Pons (tissue), 1 donor: Measurements from ENCODE around the gene GALR3.

ENCODE experiments used
- DNase-seq: peaks from one replicate; pipeline ENCODE4 v3.0.0-alpha.2; 2016; ENCODE audit warnings: low spot score

The GALR3 gene

DNA sequence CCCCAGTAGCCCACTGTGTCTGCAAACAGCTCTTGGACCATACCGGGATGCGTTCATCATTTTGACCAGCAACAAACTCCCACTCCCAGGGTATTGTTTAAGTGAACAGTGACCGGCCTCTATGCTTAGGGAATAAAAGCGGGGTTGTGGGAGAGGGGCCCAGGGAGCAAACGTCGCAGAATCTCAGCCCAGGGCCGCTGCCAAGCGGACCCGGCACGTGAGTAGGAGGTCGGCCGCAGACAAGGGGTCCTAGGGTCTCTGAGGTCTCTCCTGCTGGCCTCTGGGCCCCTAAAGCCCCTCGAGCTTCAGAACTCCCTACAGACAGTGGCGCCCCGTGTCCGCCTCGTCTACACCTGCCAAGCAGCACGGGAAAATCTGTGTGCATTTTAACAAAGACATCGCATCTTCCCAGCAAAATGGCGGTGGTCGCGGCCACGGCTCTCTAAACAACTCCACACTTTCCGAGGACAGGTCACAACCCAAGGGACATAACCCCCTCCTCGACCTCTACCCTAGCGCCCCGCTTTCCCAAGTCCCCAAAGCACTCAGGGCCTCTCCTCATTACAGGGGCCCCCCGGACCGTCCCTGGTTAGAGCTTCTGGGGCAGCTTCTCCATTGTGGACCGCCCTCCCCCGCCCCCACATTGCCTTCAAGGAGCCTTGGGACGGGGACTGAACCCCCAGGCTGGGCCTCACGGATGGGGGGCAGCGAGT is 19.4 kb upstream of the GALR3 start:
- no peak for DNase-seq

DNA sequence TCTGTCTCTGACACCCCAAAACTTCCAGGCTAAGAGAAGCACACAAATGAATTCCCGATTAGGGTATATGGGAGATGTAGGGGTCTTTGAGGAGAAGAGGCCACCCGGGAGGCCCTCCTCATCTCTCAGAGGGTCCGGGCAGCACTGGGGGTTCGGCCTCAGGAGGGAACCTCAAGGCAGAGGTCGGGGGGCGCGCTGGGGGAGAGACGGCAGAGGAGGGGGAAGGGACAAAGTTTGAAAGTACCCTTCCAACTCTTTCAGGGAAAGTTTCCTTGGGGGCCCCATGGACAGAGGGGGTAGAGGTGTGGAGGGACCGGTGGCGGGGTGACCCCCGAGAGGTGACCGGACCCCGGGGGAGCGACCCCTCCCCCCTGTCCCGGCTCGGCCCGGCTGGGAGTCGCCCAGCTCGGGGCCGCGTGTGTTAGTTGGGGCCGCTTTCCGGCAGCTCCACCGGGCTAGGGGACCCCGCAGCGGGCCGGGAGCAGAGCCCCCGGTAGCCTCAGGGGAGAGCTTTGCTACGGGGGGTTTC is 18.8 kb upstream of the GALR3 start:
- no peak for DNase-seq

DNA sequence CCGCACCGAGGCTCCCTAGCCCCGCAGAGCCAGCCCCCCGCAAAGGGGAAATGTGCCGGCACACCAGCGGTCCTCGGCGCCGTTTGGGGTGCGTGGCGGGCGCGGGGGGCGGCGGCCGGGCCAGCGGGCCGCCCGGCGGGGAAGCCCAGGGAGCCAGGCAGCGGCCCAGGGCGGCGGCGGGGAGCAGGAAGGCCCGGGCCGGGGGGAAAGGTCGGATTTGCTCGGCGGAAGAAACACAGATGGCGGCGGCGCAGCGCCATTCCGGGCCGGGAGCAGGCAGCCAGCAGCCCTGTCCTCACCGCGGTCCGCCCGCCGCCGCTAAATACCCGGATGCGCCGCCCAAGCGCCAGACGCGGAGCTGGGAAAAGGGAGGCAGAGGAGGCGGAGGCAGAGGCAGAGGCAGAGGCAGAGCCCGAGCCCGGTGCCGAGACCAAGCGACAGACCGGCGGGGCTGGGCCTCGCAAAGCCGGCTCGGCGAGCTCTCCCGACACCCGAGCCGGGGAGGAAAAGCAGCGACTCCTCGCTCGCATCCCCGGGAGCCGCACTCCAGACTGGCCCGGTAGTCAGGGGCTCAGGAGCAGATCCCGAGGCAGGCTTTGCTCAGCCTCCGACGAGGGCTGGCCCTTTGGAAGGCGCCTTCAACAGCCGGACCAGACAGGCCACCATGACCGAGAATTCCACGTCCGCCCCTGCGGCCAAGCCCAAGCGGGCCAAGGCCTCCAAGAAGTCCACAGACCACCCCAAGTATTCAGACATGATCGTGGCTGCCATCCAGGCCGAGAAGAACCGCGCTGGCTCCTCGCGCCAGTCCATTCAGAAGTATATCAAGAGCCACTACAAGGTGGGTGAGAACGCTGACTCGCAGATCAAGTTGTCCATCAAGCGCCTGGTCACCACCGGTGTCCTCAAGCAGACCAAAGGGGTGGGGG is 18.0 kb upstream of the GALR3 start:
- peak; percentile 70 for DNase-seq

DNA sequence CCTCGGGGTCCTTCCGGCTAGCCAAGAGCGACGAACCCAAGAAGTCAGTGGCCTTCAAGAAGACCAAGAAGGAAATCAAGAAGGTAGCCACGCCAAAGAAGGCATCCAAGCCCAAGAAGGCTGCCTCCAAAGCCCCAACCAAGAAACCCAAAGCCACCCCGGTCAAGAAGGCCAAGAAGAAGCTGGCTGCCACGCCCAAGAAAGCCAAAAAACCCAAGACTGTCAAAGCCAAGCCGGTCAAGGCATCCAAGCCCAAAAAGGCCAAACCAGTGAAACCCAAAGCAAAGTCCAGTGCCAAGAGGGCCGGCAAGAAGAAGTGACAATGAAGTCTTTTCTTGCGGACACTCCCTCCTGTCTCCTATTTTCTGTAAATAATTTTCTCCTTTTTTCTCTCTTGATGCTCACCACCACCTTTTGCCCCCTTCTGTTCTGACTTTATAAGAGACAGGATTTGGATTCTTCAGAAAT is 17.3 kb upstream of the GALR3 start:
- DNase-seq: no peak

DNA sequence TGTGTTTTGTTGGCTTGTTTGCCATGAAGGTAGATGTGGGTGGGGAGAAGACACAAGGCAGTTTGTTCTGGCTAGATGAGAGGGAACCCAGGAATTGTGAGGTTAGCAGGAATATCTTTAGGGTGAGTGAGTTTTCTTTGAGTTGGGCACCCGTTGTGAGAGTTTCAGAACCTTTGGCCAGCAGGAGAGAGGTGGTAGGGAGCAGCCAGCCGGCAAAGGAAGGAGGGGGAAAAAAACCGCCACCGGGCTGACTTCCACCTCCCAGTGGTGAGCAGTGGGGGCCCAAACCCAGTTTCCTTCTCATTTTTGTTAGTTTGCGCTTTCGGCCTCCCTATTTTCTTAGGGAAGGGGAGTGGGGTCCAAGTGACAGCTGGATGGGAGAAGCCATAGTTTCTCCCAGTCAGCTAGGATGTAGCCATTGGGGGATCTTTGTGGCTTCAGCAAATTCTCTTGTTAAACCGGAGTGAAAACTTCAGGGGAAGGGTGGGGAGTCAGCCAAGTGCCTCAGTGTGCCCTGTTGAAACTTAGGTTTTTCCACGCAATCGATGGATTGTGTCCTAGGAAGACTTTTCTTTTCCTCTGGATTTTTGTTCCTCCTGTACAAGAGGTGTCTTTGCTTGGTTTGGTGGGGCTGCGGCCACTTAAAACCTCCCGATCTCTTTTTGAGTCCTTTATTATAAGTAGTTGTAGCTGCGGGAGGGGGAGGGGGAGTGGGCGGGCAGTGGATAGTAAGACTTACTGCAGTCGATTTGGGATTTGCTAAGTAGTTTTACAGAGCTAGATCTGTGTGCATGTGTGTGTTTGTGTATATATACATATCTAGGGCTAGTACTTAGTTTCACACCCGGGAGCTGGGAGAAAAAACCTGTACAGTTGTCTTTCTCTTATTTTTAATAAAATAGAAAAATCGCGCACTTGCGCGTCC is 16.5 kb upstream of the GALR3 start:
- DNase-seq: no peak

DNA sequence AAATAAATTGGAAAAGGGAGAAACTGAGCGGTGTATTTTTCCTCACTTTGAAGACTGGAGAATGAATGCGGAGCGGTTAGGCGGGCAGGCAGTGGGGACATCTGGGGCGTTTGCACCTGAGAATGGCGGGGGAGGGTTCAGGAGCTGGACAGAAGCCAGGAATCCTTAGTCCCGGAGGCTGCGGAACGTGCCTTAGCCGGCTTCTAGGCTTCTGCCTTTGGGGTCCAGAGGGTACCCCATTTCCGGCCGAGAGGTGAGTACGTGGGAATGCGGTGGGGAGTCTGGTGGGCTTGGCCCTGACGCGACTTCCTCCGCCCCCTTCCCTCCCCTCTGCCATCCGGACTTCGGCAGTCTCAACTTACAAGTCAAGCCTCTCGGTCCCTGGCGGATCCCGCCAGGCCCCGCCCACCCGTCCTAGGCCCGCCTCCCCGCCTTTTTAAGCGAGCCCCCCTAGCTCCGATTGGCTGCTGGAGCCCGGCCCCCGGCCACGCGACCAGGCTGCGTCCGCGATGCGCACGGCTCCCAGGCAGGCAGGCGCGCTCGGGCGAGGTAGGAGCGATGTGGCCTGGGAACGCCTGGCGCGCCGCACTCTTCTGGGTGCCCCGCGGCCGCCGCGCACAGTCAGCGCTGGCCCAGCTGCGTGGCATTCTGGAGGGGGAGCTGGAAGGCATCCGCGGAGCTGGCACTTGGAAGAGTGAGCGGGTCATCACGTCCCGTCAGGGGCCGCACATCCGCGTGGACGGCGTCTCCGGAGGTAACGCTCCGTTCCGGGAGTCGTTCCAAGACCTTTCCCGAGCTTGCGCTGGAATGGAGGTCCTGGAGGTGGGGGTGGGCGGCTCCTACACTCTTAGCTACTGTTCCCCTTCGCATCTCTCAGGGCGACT is 15.5 kb upstream of the GALR3 start, which contains the start of gene GCAT:
GCAT (plus strand) TSS at position 525 of the 884 bp plus-strand sequence; CDS start at position 559, 34 bp downstream.
- DNase-seq: peak; percentile 93

DNA sequence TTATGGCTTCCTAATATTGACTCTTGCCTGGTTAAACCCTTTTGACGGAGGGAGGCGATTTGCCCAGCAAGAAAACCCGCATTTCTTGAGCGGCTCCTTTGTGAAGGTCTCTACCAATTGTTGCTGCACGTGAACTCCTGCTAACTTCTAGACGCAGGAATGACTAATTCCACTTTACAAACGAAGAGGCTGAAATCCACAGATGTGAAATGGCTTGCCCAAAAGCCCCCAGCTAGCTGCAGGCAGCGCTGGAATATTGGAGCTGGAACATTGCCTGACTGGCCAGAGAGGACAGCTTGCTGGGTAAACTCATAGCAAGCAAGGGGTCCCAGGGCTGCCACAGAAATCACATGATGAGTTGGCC is 14.9 kb upstream of the GALR3 start:
- DNase-seq: no peak

DNA sequence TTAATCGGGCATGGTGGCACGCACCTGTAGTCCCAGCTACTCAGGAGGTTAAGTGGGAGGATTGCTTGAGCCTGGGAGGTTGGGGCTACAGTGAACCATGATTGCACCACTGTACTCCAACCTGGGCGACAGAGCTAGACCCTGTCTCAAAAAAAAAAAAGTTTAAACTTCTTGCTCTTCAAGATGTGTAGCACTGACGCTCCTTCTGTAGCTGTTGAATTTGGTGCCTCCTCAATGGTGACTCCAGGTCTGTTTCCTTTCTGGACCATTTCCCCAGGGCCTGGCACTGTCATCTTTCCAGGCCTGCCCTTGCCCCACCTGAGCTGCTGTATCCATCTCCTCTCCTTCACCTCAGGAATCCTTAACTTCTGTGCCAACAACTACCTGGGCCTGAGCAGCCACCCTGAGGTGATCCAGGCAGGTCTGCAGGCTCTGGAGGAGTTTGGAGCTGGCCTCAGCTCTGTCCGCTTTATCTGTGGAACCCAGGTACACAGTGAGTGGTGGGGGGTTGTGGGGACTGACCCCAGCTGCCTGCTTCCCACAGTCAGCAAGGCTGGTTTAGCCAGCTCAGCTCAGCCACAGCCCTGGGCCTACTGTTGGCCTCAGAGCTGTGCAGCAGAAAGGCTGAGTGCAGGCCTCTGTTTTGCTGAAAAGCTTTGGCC is 13.4 kb upstream of the GALR3 start:
- DNase-seq: no peak

DNA sequence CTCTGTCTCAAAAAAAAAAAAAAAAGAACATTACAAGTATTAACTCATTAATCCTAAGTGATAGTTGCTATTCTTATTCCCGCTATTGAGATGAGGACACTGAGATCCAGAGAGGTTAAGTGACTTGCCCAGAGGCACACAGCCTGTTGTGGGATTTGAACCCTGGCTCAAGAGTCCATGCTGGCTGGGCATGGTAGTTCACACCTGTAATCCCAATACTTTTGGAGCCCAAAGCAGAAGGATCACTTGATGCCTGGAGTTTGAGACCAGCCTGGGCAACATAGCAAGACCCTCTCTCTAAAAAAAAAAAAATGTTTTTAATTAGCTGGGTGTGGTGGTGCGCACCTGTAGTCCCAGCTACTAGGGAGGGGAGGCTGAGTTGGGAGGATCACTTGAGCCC is 11.3 kb upstream of the GALR3 start:
- DNase-seq: no peak

DNA sequence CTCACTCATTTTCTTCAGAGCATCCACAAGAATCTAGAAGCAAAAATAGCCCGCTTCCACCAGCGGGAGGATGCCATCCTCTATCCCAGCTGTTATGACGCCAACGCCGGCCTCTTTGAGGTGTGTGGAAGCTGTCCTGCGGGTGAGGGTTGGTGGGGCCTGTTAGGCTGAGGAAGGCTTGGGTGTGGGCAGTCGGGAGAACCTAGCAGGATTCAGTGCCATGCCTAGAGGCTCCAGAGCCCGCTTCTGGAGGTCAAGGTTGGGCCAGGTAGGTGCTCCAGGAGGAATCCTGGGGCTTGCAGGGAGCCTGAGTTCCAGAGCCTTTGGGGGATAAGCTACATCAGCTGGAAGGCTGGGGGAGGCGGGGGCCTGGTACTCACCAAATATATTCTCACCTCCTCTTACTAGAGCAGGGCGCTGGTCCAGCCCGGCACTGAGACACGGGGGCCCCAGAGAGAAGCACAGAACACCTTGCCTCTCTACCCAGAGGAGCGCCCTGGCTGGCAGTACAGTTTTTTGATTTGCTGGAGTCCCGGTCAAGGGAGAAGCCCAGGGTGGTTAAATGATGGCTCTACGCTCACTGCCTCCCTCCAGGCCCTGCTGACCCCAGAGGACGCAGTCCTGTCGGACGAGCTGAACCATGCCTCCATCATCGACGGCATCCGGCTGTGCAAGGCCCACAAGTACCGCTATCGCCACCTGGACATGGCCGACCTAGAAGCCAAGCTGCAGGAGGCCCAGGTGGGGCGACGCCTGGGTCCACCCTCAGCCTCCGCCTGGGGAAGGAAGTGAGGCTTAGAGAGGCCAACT is 10.1 kb upstream of the GALR3 start:
- DNase-seq: no peak

DNA sequence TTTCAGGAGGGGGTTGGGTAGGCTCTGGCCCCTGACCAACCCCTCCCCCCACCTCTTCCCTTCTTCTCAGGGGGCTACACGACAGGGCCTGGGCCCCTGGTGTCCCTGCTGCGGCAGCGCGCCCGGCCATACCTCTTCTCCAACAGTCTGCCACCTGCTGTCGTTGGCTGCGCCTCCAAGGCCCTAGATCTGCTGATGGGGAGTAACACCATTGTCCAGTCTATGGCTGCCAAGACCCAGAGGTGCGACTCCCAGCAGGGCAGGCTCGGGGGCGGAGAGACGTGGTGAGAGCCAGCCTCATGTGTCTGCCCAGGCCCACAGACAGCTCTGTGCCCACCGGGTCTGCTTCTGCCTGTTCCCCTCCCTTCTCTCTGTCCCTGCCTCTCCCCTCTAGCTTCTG is 7.6 kb upstream of the GALR3 start:
- no peak for DNase-seq

DNA sequence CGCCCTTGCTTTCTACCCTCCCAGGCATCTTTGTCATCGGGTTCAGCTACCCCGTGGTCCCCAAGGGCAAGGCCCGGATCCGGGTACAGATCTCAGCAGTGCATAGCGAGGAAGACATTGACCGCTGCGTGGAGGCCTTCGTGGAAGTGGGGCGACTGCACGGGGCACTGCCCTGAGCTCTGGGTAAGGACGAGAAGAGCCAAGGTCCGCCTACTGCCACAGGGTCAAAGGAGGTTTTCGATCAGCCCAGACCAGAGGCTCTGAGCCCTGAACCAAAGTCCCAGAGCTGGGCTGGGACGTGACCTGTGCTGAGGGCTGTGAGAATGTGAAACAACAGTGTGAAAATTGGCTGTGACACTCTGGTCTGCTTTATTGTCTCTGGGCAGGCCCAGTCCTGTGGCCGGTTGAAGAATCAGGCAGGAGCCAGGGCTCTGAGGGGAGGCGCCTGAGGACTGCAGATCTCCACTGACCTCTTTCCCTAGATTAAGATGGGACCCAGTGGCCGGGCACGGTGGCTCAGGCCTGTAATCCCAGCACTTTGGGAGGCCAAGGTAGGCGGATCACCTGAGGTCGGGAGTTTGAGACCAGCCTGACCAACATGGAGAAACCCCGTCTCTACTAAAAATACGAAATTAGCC is 6.5 kb upstream of the GALR3 start:
- no peak for DNase-seq

DNA sequence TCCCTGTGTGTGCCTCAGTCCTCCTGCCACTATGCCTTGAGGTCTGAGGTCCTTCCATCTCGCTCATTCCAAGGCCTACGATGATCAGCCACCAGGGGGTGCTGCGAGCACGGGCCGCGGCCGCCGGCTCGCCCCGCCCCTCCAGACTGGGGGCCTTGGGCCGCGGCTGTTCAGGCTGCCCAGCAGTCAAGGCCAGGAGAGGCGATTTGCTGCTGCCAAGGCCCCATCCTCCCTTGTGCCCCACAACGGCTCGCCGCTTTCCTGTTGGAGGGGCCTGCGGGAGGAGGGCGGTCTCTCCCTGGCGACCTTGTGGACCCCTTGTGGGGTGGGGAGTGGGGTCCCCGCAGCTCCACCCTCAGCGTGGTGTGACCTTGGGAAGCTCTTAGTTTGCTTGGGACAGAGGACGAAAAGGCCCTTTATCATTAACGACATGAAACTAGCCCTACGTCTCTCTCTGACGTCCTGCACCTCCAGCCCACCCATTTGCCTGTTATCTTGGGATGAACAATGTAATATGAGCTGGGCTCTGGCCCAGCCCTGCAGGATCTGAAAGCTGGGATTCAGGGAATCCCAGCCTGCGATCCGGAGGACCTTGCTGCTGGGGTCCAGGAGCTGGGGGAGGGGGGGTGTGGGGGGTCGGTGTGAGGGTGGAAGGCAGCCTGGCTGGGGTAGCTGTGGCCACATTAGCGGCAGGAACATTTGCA is 5.3 kb upstream of the GALR3 start:
- DNase-seq: peak; percentile 82

DNA sequence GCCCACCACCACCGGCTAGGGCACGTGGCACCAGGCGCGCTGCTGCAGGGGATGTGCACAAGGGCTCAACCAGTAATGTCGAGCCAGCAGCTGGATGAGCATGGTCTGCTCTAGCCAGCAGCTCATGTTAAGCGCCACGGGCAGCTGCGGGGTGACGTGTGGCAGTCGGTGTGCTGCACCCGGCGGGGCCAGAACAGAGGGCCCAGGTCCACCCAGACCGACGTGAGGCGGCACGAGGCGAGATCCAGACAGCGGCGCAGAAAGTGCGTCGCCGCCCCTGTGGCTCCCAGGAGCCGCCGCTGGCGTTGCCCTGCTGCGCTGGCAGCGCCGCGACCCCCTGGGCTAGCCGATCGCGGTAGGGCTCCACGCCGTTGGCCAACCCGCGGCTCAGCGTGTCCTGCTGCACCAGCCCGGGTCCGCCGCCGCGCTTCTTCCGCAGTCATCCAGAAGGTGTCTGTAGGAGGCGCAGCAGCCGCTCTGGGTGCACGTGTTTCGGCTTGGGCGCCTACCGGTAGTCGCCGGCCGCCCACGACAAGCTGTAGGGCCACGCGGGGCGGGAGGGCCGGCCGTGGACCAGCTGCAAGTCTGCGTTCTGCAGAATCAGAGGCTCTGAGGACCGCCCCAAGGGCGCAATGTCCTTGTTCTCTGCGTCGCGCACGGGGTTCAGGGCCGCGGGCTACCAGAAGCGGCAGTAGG is 4.6 kb upstream of the GALR3 start:
- DNase-seq: no peak

DNA sequence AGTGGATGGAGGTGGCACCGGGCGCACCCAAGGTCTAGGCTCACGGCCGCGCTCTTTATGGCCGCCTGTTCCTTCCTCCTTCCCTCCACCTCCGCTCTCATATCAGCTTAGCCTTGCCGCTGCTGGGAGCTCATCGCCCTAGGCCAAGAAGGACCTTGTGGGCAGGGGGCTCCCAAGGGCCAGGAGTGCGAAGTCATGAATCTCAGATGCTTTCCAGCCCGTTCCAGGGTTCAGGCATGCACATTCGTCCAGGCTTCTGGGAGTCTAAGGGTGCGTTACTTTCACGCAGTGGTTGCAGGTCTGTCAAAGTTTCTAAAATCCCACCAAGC is 4.1 kb upstream of the GALR3 start:
- DNase-seq: no peak

DNA sequence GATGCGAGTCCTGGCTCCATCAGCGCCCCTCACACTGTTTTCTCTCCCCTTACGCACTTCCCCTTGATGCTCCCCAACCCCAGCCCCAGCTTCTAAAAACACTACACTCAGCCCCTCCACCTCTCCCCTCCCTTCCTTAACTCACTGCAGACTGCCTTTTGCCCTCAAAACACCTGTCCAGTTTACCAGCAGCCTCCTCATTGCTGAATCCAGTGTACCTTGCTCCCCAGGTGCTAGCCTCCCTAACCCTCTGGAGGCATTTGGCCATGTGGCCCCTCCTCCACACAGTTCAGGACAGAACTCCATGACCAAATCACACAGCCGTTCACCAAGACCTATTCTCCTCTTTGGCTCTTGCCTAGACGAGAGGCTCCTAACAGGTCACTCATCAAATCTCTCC is 2.8 kb upstream of the GALR3 start:
- no peak for DNase-seq

DNA sequence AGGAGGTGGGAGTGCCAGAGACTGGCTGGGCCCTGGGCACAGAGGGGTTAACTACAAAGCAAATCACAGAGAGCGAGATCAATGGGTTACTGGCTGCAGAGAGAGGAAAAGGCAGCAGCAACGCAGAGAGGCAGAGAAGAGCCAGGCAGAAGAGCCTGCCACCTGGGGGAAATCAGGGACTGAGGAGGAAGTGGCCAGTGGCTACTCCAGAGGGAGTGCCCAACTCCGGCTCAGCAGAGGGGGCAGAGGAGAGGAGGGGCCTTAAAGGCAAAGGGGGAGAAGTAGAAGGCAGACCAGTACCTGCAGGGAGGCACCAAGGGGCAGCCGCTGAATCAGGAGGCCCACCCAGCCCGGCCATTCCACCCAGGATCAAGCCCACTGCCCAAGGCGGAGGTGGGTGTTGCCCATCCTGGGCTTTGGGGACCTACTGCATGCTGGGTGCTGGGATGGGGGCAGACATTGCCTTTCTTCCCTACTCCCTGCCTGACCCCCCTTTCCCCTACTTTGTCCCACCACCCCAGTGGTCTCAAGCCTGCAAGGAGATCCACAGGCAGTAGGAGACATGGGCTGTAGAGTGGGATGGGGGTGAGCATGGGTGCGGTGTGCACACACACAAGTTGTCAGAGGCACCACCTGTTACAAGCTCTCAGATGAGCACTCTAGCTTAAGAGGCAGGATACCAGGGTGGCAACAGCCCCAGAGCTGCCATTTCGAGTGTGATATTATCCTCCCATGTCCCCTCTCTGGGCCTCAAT is 926 bp upstream of the GALR3 start:
- DNase-seq: no peak
